ENCODE results near the gene TUNAR.

- TF ChIP-seq POLR2A (IDR thresholded peaks at IDR 0.05) = no peak
- TF ChIP-seq CTCF (IDR thresholded peaks at IDR 0.05) = no peak
- TF ChIP-seq POLR2AphosphoS5 (IDR thresholded peaks at IDR 0.05) = no peak
Measured at GRCh38 chr14:95906591-95906990, 30.0 kb downstream of the TUNAR start.

Data from gastroesophageal sphincter (tissue), 3 donors.